Measurements from ENCODE around the gene PPIG. TPM values are rescaled to one million over a fixed set of nuclear protein-coding genes. Genes with fewer than 3 reads are reported as not detected.

Gene PPIG
- total RNA-seq, 2 donors from 2014 or later = 59.5 to 72.7 TPM

GRCh38 chr2:169656164-169656563 lies 72.0 kb downstream of the PPIG start:
- Histone ChIP-seq H3K27ac (ENCODE audit: low read depth, low read length) (no peak overlapping the region), H3K9me3 (ENCODE audit: control insufficient read depth, low read length) (no peaks in the 10 kb centered on the region), H3K27me3 (ENCODE audit: control insufficient read depth, insufficient read depth, low read length, poor library complexity, severe bottlenecking) (peaks cover 8% of the 10 kb centered on the region), H3K9ac (ENCODE audit: extremely low read depth, low read length, poor library complexity, severe bottlenecking) (no peak overlapping the region), H3K4me1 (ENCODE audit: control insufficient read depth, insufficient read depth, low read length) (no peaks in the 10 kb centered on the region), H3K36me3 (ENCODE audit: control insufficient read depth, insufficient read depth, low read length) (no peaks in the 10 kb centered on the region), H3K4me3 (ENCODE audit: low read length) (no peak overlapping the region)
- DNase-seq = no peak
- H3K9me3 Mint-ChIP-seq = no peaks in the 10 kb centered on the region
- peaks cover 7% of the 10 kb centered on the region for H3K27me3 Mint-ChIP-seq (ENCODE audit: insufficient read depth)
- H3K4me3 Mint-ChIP-seq = no peak overlapping the region
- 77 to 87% methylated on average over 2 to 3 of the region's 3 CpGs for WGBS, 2 experiments (ENCODE audit: insufficient coverage in 1 of 2, insufficient read length in 1 of 2)
- no peaks in the 10 kb centered on the region for H3K4me1 Mint-ChIP-seq
- no peak for TF ChIP-seq CTCF (conservative IDR thresholded peaks at IDR 0.05)
- H3K27ac Mint-ChIP-seq = no peak overlapping the region
- H3K36me3 Mint-ChIP-seq (ENCODE audit: low read depth) = no peaks in the 10 kb centered on the region

- no peak for DNase-seq
- H3K4me3 ChIP-seq (ENCODE audit: low read length) = no peak overlapping the region
- H3K27me3 Mint-ChIP-seq (ENCODE audit: insufficient read depth) = peaks cover 7% of the 10 kb centered on the region
- no peak overlapping the region for H3K9ac ChIP-seq (ENCODE audit: extremely low read depth, low read length, poor library complexity, severe bottlenecking)
- H3K9me3 ChIP-seq (ENCODE audit: control insufficient read depth, low read length) = no peaks in the 10 kb centered on the region
- no peak for TF ChIP-seq CTCF (conservative IDR thresholded peaks at IDR 0.05)
- no peaks in the 10 kb centered on the region for H3K9me3 Mint-ChIP-seq
- no peak overlapping the region for H3K27ac ChIP-seq (ENCODE audit: low read depth, low read length)
- no peaks in the 10 kb centered on the region for H3K4me1 Mint-ChIP-seq
- H3K36me3 ChIP-seq (ENCODE audit: control insufficient read depth, insufficient read depth, low read length) = no peaks in the 10 kb centered on the region
- no peaks in the 10 kb centered on the region for H3K4me1 ChIP-seq (ENCODE audit: control insufficient read depth, insufficient read depth, low read length)
- no peak overlapping the region for H3K27ac Mint-ChIP-seq
- WGBS, 2 experiments (ENCODE audit: insufficient coverage in 1 of 2, insufficient read length in 1 of 2) = 96 to 100% methylated on average over 1 of the region's 1 CpG
- H3K27me3 ChIP-seq (ENCODE audit: control insufficient read depth, insufficient read depth, low read length, poor library complexity, severe bottlenecking) = peaks cover 22% of the 10 kb centered on the region
- no peaks in the 10 kb centered on the region for H3K36me3 Mint-ChIP-seq (ENCODE audit: low read depth)
- H3K4me3 Mint-ChIP-seq = no peak overlapping the region
Measured at GRCh38 chr2:169658877-169659276, 74.7 kb downstream of the PPIG start.

- no peaks in the 10 kb centered on the region for H3K36me3 ChIP-seq (ENCODE audit: control insufficient read depth, insufficient read depth, low read length)
- H3K4me3 ChIP-seq (ENCODE audit: low read length) = no peak overlapping the region
- Mint-ChIP-seq H3K27ac (no peak overlapping the region), H3K9me3 (no peaks in the 10 kb centered on the region), H3K36me3 (ENCODE audit: low read depth) (no peaks in the 10 kb centered on the region), H3K4me3 (no peak overlapping the region), H3K27me3 (ENCODE audit: insufficient read depth) (peaks cover 7% of the 10 kb centered on the region), H3K4me1 (no peaks in the 10 kb centered on the region)
- H3K9ac ChIP-seq (ENCODE audit: extremely low read depth, low read length, poor library complexity, severe bottlenecking) = no peak overlapping the region
- TF ChIP-seq CTCF (conservative IDR thresholded peaks at IDR 0.05) = no peak
- 95% methylated on average over 1 of the region's 1 CpG; no CpG with 5 or more reads in 1 of the 2 experiments for WGBS, 2 experiments (ENCODE audit: insufficient coverage in 1 of 2, insufficient read length in 1 of 2)
- no peak for DNase-seq
- no peaks in the 10 kb centered on the region for H3K9me3 ChIP-seq (ENCODE audit: control insufficient read depth, low read length)
- no peak overlapping the region for H3K27ac ChIP-seq (ENCODE audit: low read depth, low read length)
- peaks cover 26% of the 10 kb centered on the region for H3K27me3 ChIP-seq (ENCODE audit: control insufficient read depth, insufficient read depth, low read length, poor library complexity, severe bottlenecking)
- no peaks in the 10 kb centered on the region for H3K4me1 ChIP-seq (ENCODE audit: control insufficient read depth, insufficient read depth, low read length)
Measured at GRCh38 chr2:169659320-169659719, 75.2 kb downstream of the PPIG start.

Data from endodermal cell (in vitro differentiated cells).